Effector memory CD4-positive, alpha-beta T cell (primary cell): ENCODE data around the gene HACL1.
A peak's percentile ranks its signal among the peaks of the same experiment; 100 is the strongest.
"Not testable (repeated sequence)": the region's sequence is repeated elsewhere in the genome, so short reads cannot be mapped to it uniquely, and the experiment has no call there.

ENCODE experiments used
- DNase-seq, 3 donors: peaks; one replicate each; pipeline ENCODE4 v3.0.0-alpha.2; 2020
- H3K27ac ChIP-seq: 2 replicates; pipeline ENCODE4 v1.7.0; 2013; ENCODE audit warnings: mild to moderate bottlenecking, low read length, moderate library complexity; ENCODE audit not compliant: insufficient read depth, poor library complexity, severe bottlenecking
- H3K27me3 ChIP-seq: replicated peaks from 2 replicates; pipeline ENCODE4 v1.7.0; 2013; ENCODE audit warnings: mild to moderate bottlenecking, low read length; ENCODE audit not compliant: insufficient read depth, control insufficient read depth, poor library complexity, severe bottlenecking
- H3K36me3 ChIP-seq: 2 replicates; pipeline ENCODE4 v1.7.0; 2013; ENCODE audit warnings: mild to moderate bottlenecking, low read length, moderate library complexity; ENCODE audit not compliant: control insufficient read depth, insufficient read depth
- H3K4me1 ChIP-seq: 2 replicates; pipeline ENCODE4 v1.7.0; 2013; ENCODE audit warnings: low read length, mild to moderate bottlenecking; ENCODE audit not compliant: control insufficient read depth, insufficient read depth, poor library complexity, severe bottlenecking
- H3K4me3 ChIP-seq: 2 replicates; pipeline ENCODE4 v1.7.0; 2013; ENCODE audit warnings: low read length, low read depth, mild to moderate bottlenecking; ENCODE audit not compliant: insufficient read depth, poor library complexity, severe bottlenecking
- H3K9me3 ChIP-seq: 2 replicates; pipeline ENCODE4 v1.7.0; 2013; ENCODE audit warnings: mild to moderate bottlenecking, low read length, moderate library complexity; ENCODE audit not compliant: control insufficient read depth

The HACL1 gene

DNA sequence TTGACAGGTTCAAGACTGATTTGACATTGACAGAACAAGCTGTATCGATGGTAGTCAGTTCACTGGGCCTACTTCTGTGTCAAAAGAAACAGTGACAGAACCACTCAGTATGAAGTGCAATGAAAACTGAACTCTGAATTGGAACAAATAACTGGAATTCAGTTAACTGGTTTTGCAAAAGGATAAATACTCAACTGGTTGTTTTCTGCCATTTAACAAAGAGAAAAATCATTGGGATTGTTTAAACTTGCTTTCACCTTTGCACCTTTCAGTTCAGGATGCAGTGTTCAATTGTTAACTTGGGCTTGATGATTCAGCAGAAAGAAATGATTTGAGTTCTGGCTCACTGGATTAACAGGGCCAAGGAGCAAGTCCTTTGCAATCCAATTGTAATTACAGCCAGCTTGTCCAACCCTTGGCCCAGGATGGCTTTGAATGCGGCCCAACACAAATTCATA is 5.1 kb upstream of the HACL1 start:
- Histone ChIP-seq H3K9me3 (no peaks in the 10 kb centered on the region), H3K27ac (no peak overlapping the region), H3K27me3 (no peaks in the 10 kb centered on the region), H3K36me3 (peaks cover 5% of the 10 kb centered on the region), H3K4me1 (peaks cover 8% of the 10 kb centered on the region), H3K4me3 (no peak overlapping the region)
- DNase-seq = no peak

- not testable (repeated sequence) for H3K4me3 ChIP-seq, DNase-seq, H3K36me3 ChIP-seq, H3K4me1 ChIP-seq, H3K27me3 ChIP-seq, H3K9me3 ChIP-seq, H3K27ac ChIP-seq
Observed at GRCh38 chr3:15604584-15604983, 3.2 kb upstream of the HACL1 start.

- H3K9me3 ChIP-seq, DNase-seq, H3K27me3 ChIP-seq, H3K4me1 ChIP-seq, H3K4me3 ChIP-seq, H3K36me3 ChIP-seq: not testable (repeated sequence)
- H3K27ac ChIP-seq = peak overlapping the region; percentile 89
Observed at GRCh38 chr3:15602816-15603215, 1.4 kb upstream of the HACL1 start.

DNA sequence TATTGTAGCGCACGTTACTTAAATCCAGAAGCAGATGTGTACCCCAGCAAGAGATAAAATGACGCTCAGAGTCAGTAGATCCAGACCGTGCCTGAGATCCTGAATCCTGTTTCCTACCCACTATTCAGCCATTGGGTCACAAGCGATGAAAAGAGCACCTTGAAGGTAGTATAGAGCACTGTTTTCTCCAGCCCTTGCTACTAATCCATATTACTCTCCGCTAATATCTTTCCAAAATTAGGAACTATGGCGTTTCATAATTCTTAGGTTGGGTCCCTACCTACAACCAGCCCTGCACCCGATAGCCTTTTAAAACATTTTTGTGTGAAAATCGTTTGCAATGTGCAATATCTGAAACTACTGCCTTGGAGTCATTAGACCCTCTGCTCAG is 772 bp upstream of the HACL1 start:
- peak overlapping the region; percentile 62 for H3K4me3 ChIP-seq
- no peaks in the 10 kb centered on the region for H3K9me3 ChIP-seq
- H3K4me1 ChIP-seq = peaks cover 8% of the 10 kb centered on the region
- no peak for DNase-seq
- peak overlapping the region; percentile 89 for H3K27ac ChIP-seq
- no peaks in the 10 kb centered on the region for H3K27me3 ChIP-seq
- peaks cover 14% of the 10 kb centered on the region for H3K36me3 ChIP-seq

- DNase-seq = no peak
- Histone ChIP-seq H3K9me3 (no peaks in the 10 kb centered on the region), H3K36me3 (peaks cover 19% of the 10 kb centered on the region), H3K27ac (peak overlapping the region; percentile 89), H3K27me3 (no peaks in the 10 kb centered on the region), H3K4me1 (peaks cover 8% of the 10 kb centered on the region), H3K4me3 (peak overlapping the region; percentile 89)
Observed at GRCh38 chr3:15601046-15601398, 347 bp downstream of the HACL1 start.

DNA sequence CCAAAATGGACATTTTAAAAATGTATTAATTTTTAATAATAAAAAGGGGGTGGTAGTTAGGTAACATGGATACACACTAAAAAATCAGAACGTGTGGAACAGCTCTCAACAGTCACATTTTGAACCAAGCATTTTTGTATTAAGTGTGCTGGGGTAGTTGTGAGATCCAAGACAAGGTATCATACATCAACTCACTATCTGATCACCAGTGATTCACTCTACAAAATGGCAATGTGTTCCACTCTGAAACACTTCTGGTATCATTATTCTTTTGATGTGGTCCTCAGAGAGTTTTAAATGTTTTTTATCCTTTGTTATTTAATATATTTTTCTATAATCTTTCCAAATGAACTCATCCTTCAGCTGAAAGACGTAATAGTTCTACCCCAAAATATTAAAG is 5.4 kb downstream of the HACL1 start:
- DNase-seq = no peak
- Histone ChIP-seq H3K27me3 (no peaks in the 10 kb centered on the region), H3K27ac (no peak overlapping the region), H3K4me1 (no peaks in the 10 kb centered on the region), H3K4me3 (no peak overlapping the region), H3K36me3 (peaks cover 20% of the 10 kb centered on the region), H3K9me3 (no peaks in the 10 kb centered on the region)

- Histone ChIP-seq H3K4me3 (no peak overlapping the region), H3K27me3 (no peaks in the 10 kb centered on the region), H3K9me3 (no peaks in the 10 kb centered on the region), H3K4me1 (no peaks in the 10 kb centered on the region), H3K36me3 (peaks cover 36% of the 10 kb centered on the region), H3K27ac (no peak overlapping the region)
- no peak for DNase-seq
Observed at GRCh38 chr3:15592968-15593367, 8.4 kb downstream of the HACL1 start.

GRCh38 chr3:15591928-15592327 is 9.4 kb downstream of the HACL1 start:
- no peaks in the 10 kb centered on the region for H3K27me3 ChIP-seq
- no peak for DNase-seq
- H3K4me1 ChIP-seq = no peaks in the 10 kb centered on the region
- no peak overlapping the region for H3K27ac ChIP-seq
- H3K9me3 ChIP-seq = no peaks in the 10 kb centered on the region
- peaks cover 32% of the 10 kb centered on the region for H3K36me3 ChIP-seq
- H3K4me3 ChIP-seq = no peak overlapping the region

- Histone ChIP-seq H3K27me3 (no peaks in the 10 kb centered on the region), H3K36me3 (peaks cover 31% of the 10 kb centered on the region), H3K4me1 (no peaks in the 10 kb centered on the region), H3K27ac (no peak overlapping the region), H3K9me3 (no peaks in the 10 kb centered on the region), H3K4me3 (no peak overlapping the region)
- DNase-seq = no peak
Observed at GRCh38 chr3:15591242-15591641, 10.1 kb downstream of the HACL1 start.

DNA sequence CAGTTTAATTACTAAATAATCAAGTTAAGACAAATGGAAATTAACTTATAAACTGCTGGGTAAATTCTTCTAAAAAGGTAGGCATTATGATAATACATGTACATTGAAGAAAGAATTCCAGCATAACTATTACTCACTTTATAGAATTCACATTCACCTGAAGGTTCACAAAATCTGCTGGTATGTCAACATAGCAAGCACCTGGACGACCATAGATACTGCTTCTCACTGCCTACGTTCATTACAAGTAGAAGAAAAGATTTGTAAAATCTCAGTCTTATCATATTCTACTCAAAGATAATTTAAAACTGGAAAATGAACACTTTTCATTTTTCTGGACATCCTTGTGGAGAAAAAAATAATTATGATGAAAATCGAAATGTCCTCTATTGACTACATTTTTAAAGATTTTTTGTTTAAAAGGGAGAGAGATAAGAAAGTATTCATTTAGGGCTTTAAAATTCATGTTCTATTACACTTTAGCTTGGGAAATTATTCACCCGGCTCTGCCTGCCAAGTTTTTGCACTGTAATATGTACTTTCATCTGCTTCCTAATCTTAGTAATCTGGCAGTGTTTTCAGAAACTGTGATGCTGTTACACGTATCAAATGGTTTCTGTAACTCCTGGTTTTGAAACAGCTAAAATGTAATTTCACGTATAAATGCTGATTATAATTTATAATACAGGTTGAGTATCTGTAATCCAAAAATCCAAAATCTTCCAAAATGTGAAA is 16.1 kb downstream of the HACL1 start:
- peaks cover 59% of the 10 kb centered on the region for H3K36me3 ChIP-seq
- H3K4me1 ChIP-seq = no peaks in the 10 kb centered on the region
- no peaks in the 10 kb centered on the region for H3K27me3 ChIP-seq
- no peaks in the 10 kb centered on the region for H3K9me3 ChIP-seq
- no peak overlapping the region for H3K27ac ChIP-seq
- no peak for DNase-seq
- no peak overlapping the region for H3K4me3 ChIP-seq
